Adrenal gland (tissue), 12 donors: ENCODE results near the gene SEC14L5. TPM values are rescaled to one million over a fixed set of nuclear protein-coding genes. Genes with fewer than 3 reads are reported as not detected.
"Not testable (repeated sequence)": the region's sequence is repeated elsewhere in the genome, so short reads cannot be mapped to it uniquely, and the experiment has no call there.

ENCODE experiments used
- DNase-seq, 7 donors: peaks; one replicate each; pipeline ENCODE4 v3.0.0-alpha.2; 2019 to 2020
- H3K27ac ChIP-seq, 5 donors: fragments of 200-600 bp; sonication (generic) in 4 of 5; 1 replicate in 3 of 5; 2 replicates in 2 of 5; pipeline versions ENCODE4 v1.5.1 to v1.8.0; 2016 to 2020; ENCODE audit warnings: mild to moderate bottlenecking in 1 of 5
- H3K27me3 ChIP-seq: fragments of 200-600 bp; 2 replicates; pipeline ENCODE4 v1.8.0; 2021
- H3K36me3 ChIP-seq, 2 donors: fragments of 200-600 bp; replicated peaks in 1 of 2; 1 replicate in 1 of 2; 2 replicates in 1 of 2; pipeline versions ENCODE4 v1.5.1 to v1.8.0; 2018 to 2022
- H3K4me1 ChIP-seq, 2 donors: fragments of 200-600 bp; replicated peaks in 1 of 2; 1 replicate in 1 of 2; 2 replicates in 1 of 2; pipeline versions ENCODE4 v1.5.1 to v1.8.0; 2018 to 2021
- H3K4me3 ChIP-seq, 4 donors: fragments of 200-600 bp; sonication (generic) in 3 of 4; one replicate each; pipeline ENCODE4 v1.5.1; 2016 to 2018
- H3K9me3 ChIP-seq, 3 donors: fragments of 200-600 bp; sonication (generic) in 1 of 3; replicated peaks in 1 of 3; 1 replicate in 2 of 3; 2 replicates in 1 of 3; pipeline versions ENCODE4 v1.5.1 to v1.8.0; 2016 to 2021
- POLR2A ChIP-seq, 2 donors: fragments of 450-650 bp; IDR thresholded peaks; one replicate each; pipeline ENCODE4 v1.6.1; 2017; ENCODE audit warnings: antibody characterized with exemption in 2 of 2, mild to moderate bottlenecking in 2 of 2, moderate library complexity in 1 of 2
- WGBS, 4 donors: extraction: QIAGEN DNeasy Blood & Tissue Kit in 2 of 4; methylation state at CpG; one replicate each; pipeline versions ENCODE4 v1.1.5 to v1.1.7; 2013 to 2017; 5-methylcytosine and 5-hydroxymethylcytosine counted together
- intact Hi-C, 2 donors: fragments of 100-400 bp; cut with DNase I; formaldehyde crosslinking; loops; one replicate each; pipeline versions ENCODE4 v1.14.1 to v1.15.0; 2022 to 2023
- polyA plus RNA-seq, 3 donors: library from polyadenylated mRNA; stranded (reverse); fragments of 200-250 nt in 2 of 3; fragments of 350-450 nt in 1 of 3; fragmentation: Illumina TruSeq in 1 of 3; extraction: RNeasy Lipid Tissue Mini Kit (QIAGEN cat#74804) in 1 of 3; gene quantifications; one replicate each; pipeline ENCODE4 v1.2.3, GENCODE V29; 2013 to 2014
- total RNA-seq, 9 donors: library from RNA; depleted of rRNA in 4 of 9; stranded (reverse); fragments of >200 nt in 4 of 9; fragments of 120-200 nt in 1 of 9; fragmentation: NEBNext Ultra II Directional in 1 of 9; extraction: Animal tissue kit (Norgen Biotek cat#: 25700) in 1 of 9; gene quantifications; one replicate each; pipeline versions ENCODE4 v1.1.0 to v1.2.4, GENCODE V29; 2013 to 2023
- TF ChIP-seq, protein P1 (sequence below), 6 experiments: fragments of 450-650 bp in 4 of 6; fragments of 200-600 bp in 2 of 6; sonication (generic) in 1 of 6; IDR thresholded peaks; 1 replicate in 5 of 6; 2 replicates in 1 of 6; pipeline versions ENCODE4 v1.5.1 to v1.8.0; 2016 to 2021; ENCODE audit warnings: antibody characterized with exemption in 6 of 6, mild to moderate bottlenecking in 2 of 6, moderate library complexity in 1 of 6
- donor health status: healthy with polysubstance abuse.
- donor health status: Bipolar disorder and iron deficiency.
- donor health status: DM: yes; HTN: yes; CAD: no.
- donor health status: DM: no; HTN: no; CAD: no.
- donor health status: DM: no; HTN: no; CAD: no.
- donor health status: DM: yes; HTN: yes; CAD: no.

The SEC14L5 gene
- total and polyA plus RNA-seq, 12 donors: 0.12 to 1.8 (median 0.69) TPM

DNA sequence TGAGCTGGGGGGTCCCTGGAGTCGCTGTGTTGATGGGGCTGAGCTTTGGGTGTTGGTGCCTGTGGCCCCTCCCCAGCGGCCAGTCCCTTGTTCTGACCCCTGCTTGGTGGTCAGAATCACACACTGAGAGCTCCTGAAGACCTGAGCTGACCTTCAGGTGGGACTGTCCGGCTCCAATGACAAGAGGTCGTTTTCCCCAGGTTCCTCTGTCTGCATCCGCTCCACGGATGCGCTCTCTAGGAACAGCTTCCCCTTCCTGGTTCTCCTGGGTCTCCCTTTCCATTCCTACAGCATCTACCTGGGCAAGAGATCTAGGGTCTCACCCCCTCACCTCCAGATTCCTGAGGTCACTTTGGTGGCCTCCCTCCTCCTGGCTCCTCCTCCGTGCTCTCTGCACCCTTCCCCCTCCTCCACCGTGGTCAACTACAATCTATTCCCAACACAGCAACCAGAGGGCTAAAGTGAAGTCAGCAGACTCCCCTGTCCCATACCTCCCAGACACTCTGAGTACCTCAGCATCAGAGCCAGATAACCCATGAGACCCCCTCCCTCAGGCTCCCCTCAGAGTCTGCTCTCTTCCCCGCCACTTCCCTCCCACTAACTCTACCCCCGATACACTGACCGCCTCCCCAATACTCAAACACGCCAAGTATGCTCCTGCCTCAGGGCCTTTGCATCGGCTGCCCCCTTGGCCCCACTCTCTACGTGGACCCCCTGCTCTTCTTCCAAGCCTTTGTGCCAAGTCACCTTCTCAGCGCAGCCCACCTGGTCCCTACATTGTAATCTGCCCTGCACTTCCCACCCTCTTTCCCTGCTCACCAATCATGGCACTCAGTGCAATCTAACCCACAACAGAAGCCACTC, 9.0 kb upstream of the SEC14L5 start:
- Histone ChIP-seq H3K27me3 (no peaks in the 10 kb centered on the region), H3K9me3 (no peaks in the 10 kb centered on the region), H3K4me3 (no peak overlapping the region), H3K36me3 (no peaks in the 10 kb centered on the region), H3K4me1 (peaks cover 19 to 20% of the 10 kb centered on the region in 2 donors), H3K27ac (no peak overlapping the region)
- intact Hi-C loops: no loop called here
- no peak for TF ChIP-seq POLR2A (IDR thresholded peaks at IDR 0.05)
- TF ChIP-seq, protein P1, sequence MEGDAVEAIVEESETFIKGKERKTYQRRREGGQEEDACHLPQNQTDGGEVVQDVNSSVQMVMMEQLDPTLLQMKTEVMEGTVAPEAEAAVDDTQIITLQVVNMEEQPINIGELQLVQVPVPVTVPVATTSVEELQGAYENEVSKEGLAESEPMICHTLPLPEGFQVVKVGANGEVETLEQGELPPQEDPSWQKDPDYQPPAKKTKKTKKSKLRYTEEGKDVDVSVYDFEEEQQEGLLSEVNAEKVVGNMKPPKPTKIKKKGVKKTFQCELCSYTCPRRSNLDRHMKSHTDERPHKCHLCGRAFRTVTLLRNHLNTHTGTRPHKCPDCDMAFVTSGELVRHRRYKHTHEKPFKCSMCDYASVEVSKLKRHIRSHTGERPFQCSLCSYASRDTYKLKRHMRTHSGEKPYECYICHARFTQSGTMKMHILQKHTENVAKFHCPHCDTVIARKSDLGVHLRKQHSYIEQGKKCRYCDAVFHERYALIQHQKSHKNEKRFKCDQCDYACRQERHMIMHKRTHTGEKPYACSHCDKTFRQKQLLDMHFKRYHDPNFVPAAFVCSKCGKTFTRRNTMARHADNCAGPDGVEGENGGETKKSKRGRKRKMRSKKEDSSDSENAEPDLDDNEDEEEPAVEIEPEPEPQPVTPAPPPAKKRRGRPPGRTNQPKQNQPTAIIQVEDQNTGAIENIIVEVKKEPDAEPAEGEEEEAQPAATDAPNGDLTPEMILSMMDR (IDR thresholded peaks at IDR 0.05): no peak
- no peak for DNase-seq
- WGBS, 4 donors: 69 to 76% (median 72%) methylated on average over 13 to 16 of the region's 16 CpGs

DNA sequence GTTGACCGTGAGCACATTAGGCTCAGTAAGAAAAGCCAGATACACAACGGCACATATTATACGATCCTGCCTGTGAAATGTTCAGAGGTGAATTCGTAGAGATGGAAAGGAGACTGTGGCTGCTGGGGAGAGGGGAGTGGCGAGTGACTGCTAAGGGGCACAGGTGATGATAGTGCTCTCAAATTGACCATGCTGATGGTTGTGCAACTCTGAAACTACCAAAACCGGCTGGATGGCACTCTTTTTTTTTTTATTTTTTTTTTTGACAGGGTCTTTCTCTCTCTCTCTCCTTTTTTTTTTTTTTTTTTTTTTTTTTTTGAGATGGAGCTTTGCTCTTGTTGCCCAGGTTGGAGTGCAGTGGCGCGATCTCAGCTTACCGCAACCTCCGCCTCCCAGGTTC, 8.1 kb upstream of the SEC14L5 start:
- intact Hi-C loops: loop anchor here (5.0 to 10.0 kb wide), 3 partner anchors 105 to 215 kb away; partner anchors contain the start of genes ANKS3 (in 1 of the 2), DNAAF8 (in 1 of the 2), GLYR1 (in 1 of the 2) and UBN1 (in 1 of the 2)
- Histone ChIP-seq H3K27ac (no peak overlapping the region), H3K4me3 (no peak overlapping the region), H3K27me3 (no peaks in the 10 kb centered on the region), H3K9me3 (no peaks in the 10 kb centered on the region), H3K4me1 (peaks cover 11 to 12% of the 10 kb centered on the region in 2 donors), H3K36me3 (no peaks in the 10 kb centered on the region)
- no peak for DNase-seq
- WGBS, 4 donors: 66 to 82% (median 72%) methylated on average over 10 of the region's 10 CpGs
- TF ChIP-seq, protein P1 (IDR thresholded peaks at IDR 0.05): no peak
- TF ChIP-seq POLR2A (IDR thresholded peaks at IDR 0.05): no peak

DNA sequence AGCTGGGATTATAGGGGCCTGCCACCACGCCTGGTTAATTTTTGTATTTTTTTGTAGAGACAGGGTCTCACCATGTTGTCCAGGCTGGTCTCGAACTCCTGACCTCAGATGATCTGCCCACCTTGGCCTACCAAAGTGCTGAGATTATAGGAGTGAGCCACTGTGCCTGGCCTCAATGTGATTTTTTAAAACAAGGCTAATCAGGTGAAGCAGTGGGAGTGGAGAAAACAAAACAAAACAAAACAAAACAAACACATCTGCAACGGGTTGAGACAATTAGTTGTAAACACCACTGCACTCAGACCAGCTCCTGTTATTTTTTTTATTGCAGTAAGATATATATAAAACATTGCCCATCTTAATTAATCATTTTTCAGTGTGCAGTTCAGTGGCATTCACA, 6.5 kb upstream of the SEC14L5 start:
- not testable (repeated sequence) for H3K9me3 ChIP-seq, H3K27ac ChIP-seq, H3K4me1 ChIP-seq, H3K27me3 ChIP-seq, H3K36me3 ChIP-seq, H3K4me3 ChIP-seq, DNase-seq
- intact Hi-C loops: loop anchor here (5.0 to 10.0 kb wide), 3 partner anchors 107 to 217 kb away; partner anchors contain the start of genes ANKS3 (in 1 of the 2), DNAAF8 (in 1 of the 2), GLYR1 (in 1 of the 2) and UBN1 (in 1 of the 2)
- 68 to 72% (median 69%) methylated on average over 3 of the region's 3 CpGs for WGBS, 4 donors

DNA sequence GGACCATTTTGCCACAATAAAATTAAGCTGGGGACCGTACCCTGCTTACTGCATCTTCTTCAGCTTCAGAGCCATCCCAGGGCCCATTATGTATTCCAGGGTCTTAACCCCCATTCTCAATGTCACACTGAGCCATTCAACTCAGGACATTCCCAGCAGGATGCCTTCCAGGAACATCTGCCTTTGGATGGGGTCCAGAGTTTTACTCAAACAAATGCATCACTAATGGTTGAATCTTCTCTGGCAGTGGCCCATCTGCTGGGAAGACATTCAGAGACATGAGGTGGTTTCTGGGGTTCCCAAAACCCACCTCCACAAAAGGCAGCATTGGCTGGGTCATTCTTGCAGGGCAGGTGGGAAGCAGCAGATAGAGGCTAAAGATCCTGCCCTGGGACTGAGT, 3.4 kb upstream of the SEC14L5 start:
- intact Hi-C loops: loop anchor here (5.0 to 10.0 kb wide), 4 partner anchors 78 to 220 kb away; partner anchors contain the start of genes ANKS3 (in 1 of the 2), DNAAF8 (in 1 of the 2), GLYR1 (in 1 of the 2) and NAGPA (in 1 of the 2)

More for the DNA sequence above, 3.4 kb upstream of the SEC14L5 start:
- no peak for DNase-seq
- no peak overlapping the region for H3K27ac ChIP-seq
- no peaks in the 10 kb centered on the region for H3K36me3 ChIP-seq
- 44 to 91% (median 85%) methylated on average over 1 of the region's 1 CpG for WGBS, 4 donors
- H3K4me3 ChIP-seq: no peak overlapping the region
- no peaks in the 10 kb centered on the region for H3K9me3 ChIP-seq
- peaks cover 0 to 4% of the 10 kb centered on the region in 2 donors for H3K4me1 ChIP-seq
- TF ChIP-seq, protein P1 (IDR thresholded peaks at IDR 0.05): no peak
- no peak for TF ChIP-seq POLR2A (IDR thresholded peaks at IDR 0.05)
- no peaks in the 10 kb centered on the region for H3K27me3 ChIP-seq
